Measurements from ENCODE around the gene LTK.

DNA sequence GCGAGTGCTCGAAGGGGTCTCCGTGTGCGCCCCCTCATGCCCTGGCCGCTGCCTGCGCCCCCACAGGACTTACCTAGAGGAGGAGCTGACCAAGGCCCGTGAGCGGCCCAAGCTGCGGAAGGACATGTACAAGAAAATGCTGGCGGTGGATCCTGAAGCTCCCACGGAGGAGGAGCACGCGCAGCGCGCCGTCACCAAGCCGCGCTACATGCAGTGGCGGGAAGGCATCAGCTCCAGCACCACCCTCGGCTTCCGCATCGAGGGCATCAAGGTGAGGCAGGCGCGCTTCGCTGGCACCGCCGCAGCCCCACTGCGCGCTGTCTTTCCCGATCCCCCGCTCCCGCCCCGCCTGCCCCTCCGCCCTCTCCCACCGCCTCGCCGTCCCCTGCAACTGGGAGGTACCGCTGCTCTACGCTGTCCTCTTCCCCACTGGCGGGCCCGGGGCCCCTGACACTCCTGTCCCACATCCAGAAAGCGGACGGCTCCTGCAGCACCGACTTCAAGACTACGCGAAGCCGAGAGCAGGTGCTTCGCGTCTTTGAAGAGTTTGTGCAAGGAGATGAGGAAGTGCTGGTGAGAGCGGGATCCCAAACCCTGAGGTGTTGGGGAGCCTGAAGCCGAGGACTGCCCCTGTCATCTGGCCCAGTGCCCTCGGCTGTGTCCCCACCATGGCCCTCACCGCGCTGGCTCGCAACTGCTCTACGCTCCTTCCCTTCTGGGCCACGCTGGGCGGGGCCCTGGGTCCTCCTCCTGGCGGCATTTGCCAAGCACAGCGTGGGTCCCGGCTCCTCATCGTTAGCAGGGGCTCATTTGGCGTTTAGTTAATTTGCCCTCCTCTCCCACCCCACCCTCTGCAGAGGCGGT lies 11.5 kb downstream of the LTK start:
- TF ChIP-seq POLR2A (IDR thresholded peaks at IDR 0.05) (no peak), CTCF (IDR thresholded peaks at IDR 0.05) (no peak), POLR2AphosphoS5 (IDR thresholded peaks at IDR 0.05) (no peak)

Data from suprapubic skin (tissue), 4 donors.